Activated CD4-positive, CD25-positive, alpha-beta regulatory T cell treated with anti-CD3 and anti-CD28 coated beads, Interleukin-2, amount 50 U/mL, for 72 hours (primary cell): ENCODE results near the gene M1AP.

Experiments
- DNase-seq: peaks from one replicate; pipeline ENCODE4 v3.0.0; 2021

The M1AP gene

GRCh38 chr2:74516650-74517049, 131.5 kb downstream of the M1AP start:
- no peak for DNase-seq

- peak; percentile 74 for DNase-seq
Observed at GRCh38 chr2:74515981-74516633, 132.0 kb downstream of the M1AP start.

- DNase-seq: no peak
Observed at GRCh38 chr2:74515271-74515980, 132.7 kb downstream of the M1AP start.

- DNase-seq: no peak
Observed at GRCh38 chr2:74514368-74515270, 133.5 kb downstream of the M1AP start, which contains the start of gene TLX2. Gene TLX2, plus strand, starts transcription at chr2:74514450. Its CDS starts 357 bp downstream, at chr2:74514807.

GRCh38 chr2:74513605-74514367, 134.3 kb downstream of the M1AP start:
- DNase-seq: no peak

GRCh38 chr2:74512744-74513604, 135.2 kb downstream of the M1AP start:
- DNase-seq: no peak

GRCh38 chr2:74511104-74511989, 136.8 kb downstream of the M1AP start:
- DNase-seq: no peak

GRCh38 chr2:74510272-74510671, 137.9 kb downstream of the M1AP start:
- DNase-seq: no peak

- no peak for DNase-seq
Observed at GRCh38 chr2:74507926-74508520, 140.1 kb downstream of the M1AP start.
